Heart left ventricle (tissue), 13 donors: ENCODE data around the gene MSLN.

Source experiments
- CTCF ChIP-seq, 12 donors: fragments of 200-600 bp; sonication (generic) in 4 of 12; IDR thresholded peaks; one replicate each; pipeline versions ENCODE4 v1.5.0 to v1.8.0; 2018 to 2022; ENCODE audit warnings: antibody characterized with exemption in 12 of 12, mild to moderate bottlenecking in 5 of 12
- POLR2A ChIP-seq, 2 donors: fragments of 450-650 bp; IDR thresholded peaks; one replicate each; pipeline ENCODE4 v1.6.1; 2017; ENCODE audit warnings: antibody characterized with exemption in 2 of 2, mild to moderate bottlenecking in 2 of 2, moderate library complexity in 2 of 2
- donor health status: ischemic (EF 13 %, LVEDD 7.1; RV severe dilation, severe dysfunction).
- donor health status: DM: no; HTN: yes; CAD: no.
- donor health status: DM: no; HTN: no; CAD: no.
- donor health status: ischemic (EF 25% LVEDD 6.9; RV normal size, moderate dysfunction).
- donor health status: ischemic (EF 25% LVEDD 5.7; RV mildly dilated, moderate dysfunction).
- donor health status: ischemic (EF 35%, LVEDD 5.7; RV mildly dilated, moderate dysfunction).
- donor health status: nonischemic (EF 11% LVEDD 7.7; RV severe dilation, severe dysfunction).
- donor health status: DM: yes; HTN: yes; CAD: no.
- donor health status: PGD.
- donor health status: ischemic (EF 29% LVEDD 5.4; RV normal size, mild dysfunction).
- donor health status: nonischemic (EF 23%, LVEDD 6.1; RV moderate dilation, normal function).

- TF ChIP-seq CTCF (IDR thresholded peaks at IDR 0.05) (no peak), POLR2A (IDR thresholded peaks at IDR 0.05) (no peak)
Measured at GRCh38 chr16:718922-719321, 41.6 kb upstream of the MSLN start.
